Amygdala (tissue), 56 donors: ENCODE measurements around the gene AFDN.

Experiments used
- DNase-seq, 56 donors: peaks; one replicate each; lab custom pipeline; 2025; lab: John Stamatoyannopoulos, UW

The AFDN gene

GRCh38 chr6:167826896-167827582 is at the start of gene AFDN:
Gene AFDN (plus strand): TSS chr6:167826911. CDS start chr6:167827133, 222 bp downstream.
- DNase-seq = peak in 3 of 56 donors; percentile 36 to 63 (median 45)

GRCh38 chr6:167778497-167779128 is 48.1 kb upstream of the AFDN start:
- no peak for DNase-seq

- no peak for DNase-seq
Observed at GRCh38 chr6:167779129-167779992, 47.4 kb upstream of the AFDN start.

GRCh38 chr6:167779993-167780655 is 46.6 kb upstream of the AFDN start:
- DNase-seq = no peak

GRCh38 chr6:167781066-167781767 is 45.5 kb upstream of the AFDN start:
- DNase-seq = peak in 1 of 56 donors; percentile 19

- DNase-seq = no peak
Observed at GRCh38 chr6:167781868-167782267, 44.8 kb upstream of the AFDN start.

GRCh38 chr6:167782698-167783517 is 43.8 kb upstream of the AFDN start:
- DNase-seq = no peak

- DNase-seq = no peak
Observed at GRCh38 chr6:167786853-167787675, 39.6 kb upstream of the AFDN start.

- peak in 1 of 56 donors; percentile 10 for DNase-seq
Observed at GRCh38 chr6:167787896-167788562, 38.7 kb upstream of the AFDN start.

- DNase-seq = no peak
Observed at GRCh38 chr6:167788563-167788903, 38.2 kb upstream of the AFDN start.

- no peak for DNase-seq
Observed at GRCh38 chr6:167789358-167789757, 37.4 kb upstream of the AFDN start.

- no peak for DNase-seq
Observed at GRCh38 chr6:167791091-167791779, 35.5 kb upstream of the AFDN start.

GRCh38 chr6:167791780-167792478 is 34.8 kb upstream of the AFDN start:
- DNase-seq = no peak

GRCh38 chr6:167793421-167793820 is 33.3 kb upstream of the AFDN start:
- no peak for DNase-seq

- DNase-seq = no peak
Observed at GRCh38 chr6:167794161-167795157, 32.3 kb upstream of the AFDN start.
